Activated naive CD4-positive, alpha-beta T cell treated with anti-CD3 and anti-CD28 coated beads, Interleukin-2, amount 10 ng/mL, durations not matched to agents 7 days and 5 days (primary cell): Measurements from ENCODE around the gene CCDC127.

Source experiments
- CTCF ChIA-PET: fragments of 350-600 bp; sonication (Branson Sonifier 250); formaldehyde crosslinking; loops from one replicate; lab custom pipeline; 2021; ENCODE audit warnings: antibody characterized with exemption; lab: Charles Lee
- DNase-seq: peaks from one replicate; pipeline ENCODE4 v3.0.0-alpha.2; 2020
- H3K27ac Mint-ChIP-seq: one replicate; pipeline ENCODE4 v1.8.0; 2021; ENCODE audit warnings: mild to moderate bottlenecking, moderate library complexity, mixed read lengths
- H3K27me3 Mint-ChIP-seq: one replicate; pipeline ENCODE4 v1.8.0; 2021; ENCODE audit warnings: mild to moderate bottlenecking, mixed read lengths
- H3K36me3 Mint-ChIP-seq: one replicate; pipeline ENCODE4 v1.8.0; 2021; ENCODE audit warnings: mixed read lengths
- H3K4me1 Mint-ChIP-seq: one replicate; pipeline ENCODE4 v1.8.0; 2021; ENCODE audit warnings: mixed read lengths
- H3K4me3 Mint-ChIP-seq: one replicate; pipeline ENCODE4 v1.8.0; 2021; ENCODE audit warnings: mild to moderate bottlenecking, moderate library complexity, mixed read lengths
- H3K9me3 Mint-ChIP-seq: one replicate; pipeline ENCODE4 v1.8.0; 2021; ENCODE audit warnings: mixed read lengths

CCDC127 gene

GRCh38 chr5:153256-153655, 64.7 kb downstream of the CCDC127 start:
- Mint-ChIP-seq H3K27ac (no peak overlapping the region), H3K36me3 (no peaks in the 10 kb centered on the region), H3K27me3 (no peaks in the 10 kb centered on the region), H3K9me3 (peaks cover 2% of the 10 kb centered on the region), H3K4me3 (no peak overlapping the region), H3K4me1 (no peaks in the 10 kb centered on the region)
- no peak for DNase-seq
- CTCF ChIA-PET: no interaction called here

GRCh38 chr5:152077-152476, 65.9 kb downstream of the CCDC127 start:
- peaks cover 12% of the 10 kb centered on the region for H3K9me3 Mint-ChIP-seq
- no peaks in the 10 kb centered on the region for H3K4me1 Mint-ChIP-seq
- CTCF ChIA-PET: no interaction called here
- peaks cover 3% of the 10 kb centered on the region for H3K27me3 Mint-ChIP-seq
- H3K27ac Mint-ChIP-seq: no peak overlapping the region
- no peaks in the 10 kb centered on the region for H3K36me3 Mint-ChIP-seq
- DNase-seq: no peak
- H3K4me3 Mint-ChIP-seq: no peak overlapping the region

GRCh38 chr5:150746-151145, 67.2 kb downstream of the CCDC127 start:
- no peak for DNase-seq
- Mint-ChIP-seq H3K4me1 (no peaks in the 10 kb centered on the region), H3K36me3 (no peaks in the 10 kb centered on the region), H3K27ac (no peak overlapping the region), H3K27me3 (peaks cover 5% of the 10 kb centered on the region), H3K9me3 (peaks cover 16% of the 10 kb centered on the region), H3K4me3 (no peak overlapping the region)
- CTCF ChIA-PET: no interaction called here

- no peak for DNase-seq
- Mint-ChIP-seq H3K36me3 (no peaks in the 10 kb centered on the region), H3K27me3 (peaks cover 5% of the 10 kb centered on the region), H3K4me3 (no peak overlapping the region), H3K27ac (no peak overlapping the region), H3K4me1 (no peaks in the 10 kb centered on the region), H3K9me3 (peaks cover 16% of the 10 kb centered on the region)
- CTCF ChIA-PET: no interaction called here
Measured at GRCh38 chr5:149745-150485, 68.0 kb downstream of the CCDC127 start.

GRCh38 chr5:147751-148150, 70.2 kb downstream of the CCDC127 start:
- DNase-seq: no peak
- Mint-ChIP-seq H3K36me3 (no peaks in the 10 kb centered on the region), H3K27me3 (peaks cover 5% of the 10 kb centered on the region)

More at GRCh38 chr5:147751-148150, 70.2 kb downstream of the CCDC127 start:
- Mint-ChIP-seq H3K27ac (no peak overlapping the region), H3K9me3 (peaks cover 16% of the 10 kb centered on the region), H3K4me3 (no peak overlapping the region), H3K4me1 (no peaks in the 10 kb centered on the region)
- CTCF ChIA-PET: no interaction called here
